ENCODE data around the gene HRH1.
A peak's percentile ranks its signal among the peaks of the same experiment; 100 is the strongest.
"Not testable (repeated sequence)": the region's sequence is repeated elsewhere in the genome, so short reads cannot be mapped to it uniquely, and the experiment has no call there.

Gene HRH1

GRCh38 chr3:11250902-11251806 lies 96.9 kb downstream of the HRH1 start:
- H3K4me1 Mint-ChIP-seq = peaks cover 5% of the 10 kb centered on the region
- H3K4me3 Mint-ChIP-seq = peak overlapping the region; percentile 57
- ATAC-seq (peak; percentile 73), DNase-seq (ENCODE audit: low spot score in 2 of 2) (no peak)
- H3K9me3 Mint-ChIP-seq = no peaks in the 10 kb centered on the region
- peaks cover 7% of the 10 kb centered on the region for H3K36me3 Mint-ChIP-seq
- H3K27ac Mint-ChIP-seq = peak overlapping the region; percentile 61

GRCh38 chr3:11251807-11252176 lies 97.5 kb downstream of the HRH1 start:
- H3K27ac Mint-ChIP-seq = peak overlapping the region; percentile 61
- no peak for DNase-seq (ENCODE audit: low spot score in 2 of 2)
- H3K4me3 Mint-ChIP-seq = peak overlapping the region; percentile 57
- ATAC-seq = no peak
- H3K9me3 Mint-ChIP-seq = no peaks in the 10 kb centered on the region
- H3K4me1 Mint-ChIP-seq = peaks cover 5% of the 10 kb centered on the region
- H3K36me3 Mint-ChIP-seq = peaks cover 7% of the 10 kb centered on the region

- H3K9me3 Mint-ChIP-seq = no peaks in the 10 kb centered on the region
- no peak overlapping the region for H3K4me3 Mint-ChIP-seq
- H3K36me3 Mint-ChIP-seq = peaks cover 17% of the 10 kb centered on the region
- no peak overlapping the region for H3K27ac Mint-ChIP-seq
- peaks cover 5% of the 10 kb centered on the region for H3K4me1 Mint-ChIP-seq
- no peak for DNase-seq (ENCODE audit: low spot score in 2 of 2)
- ATAC-seq = no peak
Observed at GRCh38 chr3:11254876-11255275, 100.6 kb downstream of the HRH1 start.

GRCh38 chr3:11255537-11255936 lies 101.2 kb downstream of the HRH1 start:
- peak overlapping the region; percentile 21 for H3K27ac Mint-ChIP-seq
- DNase-seq (ENCODE audit: low spot score in 2 of 2); H3K4me3 Mint-ChIP-seq; ATAC-seq; H3K9me3 Mint-ChIP-seq; H3K4me1 Mint-ChIP-seq: not testable (repeated sequence)
- peaks cover 17% of the 10 kb centered on the region for H3K36me3 Mint-ChIP-seq

DNA sequence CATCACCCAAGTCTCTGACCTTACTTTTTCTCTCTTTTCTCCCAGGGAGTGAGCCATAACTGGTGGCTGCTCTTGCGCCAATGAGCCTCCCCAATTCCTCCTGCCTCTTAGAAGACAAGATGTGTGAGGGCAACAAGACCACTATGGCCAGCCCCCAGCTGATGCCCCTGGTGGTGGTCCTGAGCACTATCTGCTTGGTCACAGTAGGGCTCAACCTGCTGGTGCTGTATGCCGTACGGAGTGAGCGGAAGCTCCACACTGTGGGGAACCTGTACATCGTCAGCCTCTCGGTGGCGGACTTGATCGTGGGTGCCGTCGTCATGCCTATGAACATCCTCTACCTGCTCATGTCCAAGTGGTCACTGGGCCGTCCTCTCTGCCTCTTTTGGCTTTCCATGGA lies 104.7 kb downstream of the HRH1 start:
- ATAC-seq (no peak), DNase-seq (ENCODE audit: low spot score in 2 of 2) (no peak)

GRCh38 chr3:11260460-11260859 lies 106.2 kb downstream of the HRH1 start:
- H3K36me3 Mint-ChIP-seq = peaks cover 10% of the 10 kb centered on the region
- no peaks in the 10 kb centered on the region for H3K9me3 Mint-ChIP-seq
- no peak overlapping the region for H3K4me3 Mint-ChIP-seq
- DNase-seq (ENCODE audit: low spot score in 2 of 2) (no peak), ATAC-seq (no peak)
- no peaks in the 10 kb centered on the region for H3K4me1 Mint-ChIP-seq
- no peak overlapping the region for H3K27ac Mint-ChIP-seq

More for the DNA sequence above, 104.7 kb downstream of the HRH1 start:
- Mint-ChIP-seq H3K9me3 (no peaks in the 10 kb centered on the region), H3K4me1 (no peaks in the 10 kb centered on the region), H3K36me3 (peaks cover 17% of the 10 kb centered on the region), H3K27ac (no peak overlapping the region), H3K4me3 (no peak overlapping the region)

DNA sequence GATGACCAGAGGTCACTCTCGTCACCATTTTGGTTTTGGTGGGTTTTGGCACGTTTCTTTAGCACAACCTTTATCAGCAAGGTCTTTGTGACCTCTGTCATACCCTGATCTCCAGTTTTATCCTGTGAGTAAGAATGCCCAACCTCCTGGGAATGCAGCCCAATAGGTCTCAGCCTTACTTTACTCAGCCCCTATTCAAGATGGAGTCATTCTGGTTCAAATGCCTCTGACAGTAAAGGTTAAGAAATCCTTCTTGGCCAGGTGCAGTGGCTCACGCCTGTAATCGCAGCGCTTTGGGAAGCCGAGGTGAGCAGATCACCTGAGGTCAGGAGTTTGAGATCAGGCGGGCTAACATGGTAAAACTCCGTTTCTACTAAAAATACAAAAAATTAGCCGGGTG lies 114.7 kb downstream of the HRH1 start:
- DNase-seq (ENCODE audit: low spot score in 2 of 2) = no peak
- Mint-ChIP-seq H3K4me3 (no peak overlapping the region), H3K4me1 (peaks cover 18% of the 10 kb centered on the region), H3K36me3 (peaks cover 10% of the 10 kb centered on the region), H3K27ac (no peak overlapping the region), H3K9me3 (no peaks in the 10 kb centered on the region)
- no peak for ATAC-seq

- Mint-ChIP-seq H3K4me3 (peak within 1 kb of the TSS; percentile 95), H3K4me1 (peaks cover 48% of the 10 kb centered on the region), H3K36me3 (peaks cover 40% of the 10 kb centered on the region), H3K9me3 (peaks cover 6% of the 10 kb centered on the region), H3K27ac (peak within 1 kb of the TSS; percentile 99)
- peak; percentile 96 to 97 for DNase-seq (ENCODE audit: low spot score in 2 of 2)
- ATAC-seq = peak; percentile 98
Observed at GRCh38 chr3:11271986-11272904, 118.0 kb downstream of the HRH1 start, which contains the start of gene ATG7. ATG7 (plus strand) TSS chr3:11272397; CDS start chr3:11298696, 26,299 bp downstream.

DNA sequence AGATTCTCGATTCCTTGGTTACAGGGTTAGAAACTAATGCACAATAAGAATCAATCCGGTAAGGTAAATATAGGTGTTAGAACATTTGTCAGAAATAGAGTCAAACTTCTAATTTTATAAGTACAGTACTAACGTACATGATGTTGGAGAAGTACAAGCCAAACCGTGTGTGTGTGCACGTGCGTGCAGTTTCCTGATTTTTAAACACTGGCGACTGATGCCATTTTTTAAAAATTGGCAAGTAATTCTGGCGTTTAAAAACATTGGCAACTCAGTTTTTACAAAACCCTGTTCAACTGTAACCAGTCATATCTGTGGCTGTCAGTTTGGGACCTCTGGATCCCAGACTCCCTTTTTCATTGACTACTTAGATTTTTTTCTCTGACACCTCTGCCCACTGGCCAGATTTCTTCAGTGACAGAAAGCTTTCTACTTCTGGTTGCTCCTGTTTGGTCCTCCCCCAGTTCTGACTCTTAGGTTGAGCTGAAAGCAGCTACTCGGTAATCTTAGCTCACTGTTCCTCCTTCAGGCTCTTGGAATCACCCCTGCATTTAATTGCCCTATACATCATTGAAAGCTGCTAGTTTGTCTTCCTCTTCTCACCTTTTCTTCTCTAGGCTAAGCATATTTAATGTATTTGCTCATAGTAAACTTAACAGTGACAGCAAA lies 118.7 kb downstream of the HRH1 start:
- DNase-seq (ENCODE audit: low spot score in 2 of 2) = no peak
- Mint-ChIP-seq H3K36me3 (peaks cover 43% of the 10 kb centered on the region), H3K4me1 (peaks cover 49% of the 10 kb centered on the region), H3K4me3 (peak overlapping the region; percentile 95), H3K9me3 (peaks cover 6% of the 10 kb centered on the region), H3K27ac (peak overlapping the region; percentile 99)
- ATAC-seq = no peak

DNA sequence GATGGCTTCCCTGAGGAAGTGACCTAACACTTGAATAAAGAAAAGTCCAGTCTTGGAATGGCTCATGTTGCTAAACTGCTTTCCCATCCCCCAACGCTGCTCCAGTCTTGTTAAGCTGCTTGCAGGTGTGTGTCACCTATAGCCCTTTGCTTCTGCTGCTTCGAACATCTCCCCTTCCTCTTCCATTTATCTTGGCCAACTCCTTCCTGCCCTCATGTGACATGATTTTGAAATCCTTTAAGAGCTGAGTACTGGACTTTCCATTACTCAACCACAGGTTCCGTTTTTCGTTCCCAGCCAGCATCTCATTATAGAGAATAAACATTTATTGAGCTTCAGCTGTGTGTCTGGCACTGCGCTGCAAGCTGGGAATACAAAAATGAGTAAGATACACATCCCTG lies 119.6 kb downstream of the HRH1 start:
- peak overlapping the region; percentile 95 for H3K4me3 Mint-ChIP-seq
- H3K36me3 Mint-ChIP-seq = peaks cover 43% of the 10 kb centered on the region
- H3K4me1 Mint-ChIP-seq = peaks cover 55% of the 10 kb centered on the region
- H3K9me3 Mint-ChIP-seq = peaks cover 6% of the 10 kb centered on the region
- ATAC-seq = no peak
- peak overlapping the region; percentile 99 for H3K27ac Mint-ChIP-seq
- DNase-seq (ENCODE audit: low spot score in 2 of 2) = no peak

DNA sequence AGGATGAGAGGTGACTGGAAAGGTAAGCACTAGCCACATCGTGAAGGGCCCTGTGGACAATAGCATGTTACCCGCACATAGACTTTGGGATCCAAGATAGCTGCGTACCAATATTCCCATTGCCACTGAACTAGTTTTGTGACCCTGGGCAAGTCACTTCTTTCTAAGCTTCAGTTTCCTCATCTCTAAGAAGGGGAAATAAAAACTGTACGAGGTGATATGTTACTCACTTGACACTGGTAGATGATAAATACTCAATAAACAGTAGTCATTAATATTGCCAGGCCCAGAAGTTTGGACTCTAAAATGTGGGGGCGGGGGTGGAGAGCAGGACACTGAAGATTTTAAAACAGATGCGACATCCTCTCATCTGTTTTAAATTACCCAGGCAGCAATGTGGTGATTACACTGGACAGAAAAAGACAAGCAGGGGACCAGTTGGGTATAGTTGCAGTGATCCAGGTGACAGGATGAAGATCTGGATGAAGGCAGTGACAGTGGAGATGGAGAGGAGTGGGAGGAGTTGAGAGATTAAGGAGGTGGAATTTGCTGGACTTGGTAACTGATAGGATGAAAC lies 120.4 kb downstream of the HRH1 start:
- H3K27ac Mint-ChIP-seq = peak overlapping the region; percentile 99
- H3K4me3 Mint-ChIP-seq = peak overlapping the region; percentile 95
- H3K4me1 Mint-ChIP-seq = peaks cover 57% of the 10 kb centered on the region
- no peak for DNase-seq (ENCODE audit: low spot score in 2 of 2)
- peaks cover 6% of the 10 kb centered on the region for H3K9me3 Mint-ChIP-seq
- ATAC-seq = no peak
- peaks cover 43% of the 10 kb centered on the region for H3K36me3 Mint-ChIP-seq

DNA sequence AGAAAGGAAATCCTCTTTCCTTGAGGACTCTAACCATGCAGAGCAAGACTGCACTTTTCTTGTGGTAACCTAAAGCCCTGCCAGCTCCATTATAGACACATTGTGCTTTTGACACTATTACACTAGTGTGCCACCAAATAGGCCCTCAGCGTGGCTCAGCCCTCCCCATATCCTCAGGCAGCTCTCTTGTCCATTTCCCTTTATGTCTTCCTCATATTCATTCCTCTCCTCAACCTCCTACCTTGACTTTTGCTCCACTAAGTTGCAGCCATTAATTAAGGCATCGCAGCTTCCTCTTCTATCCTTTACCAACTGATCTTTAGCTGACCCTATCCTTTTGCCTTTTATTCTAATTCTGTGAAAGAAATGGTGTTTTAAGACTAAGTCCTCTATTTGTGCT lies 121.6 kb downstream of the HRH1 start:
- no peak for DNase-seq (ENCODE audit: low spot score in 2 of 2)
- H3K9me3 Mint-ChIP-seq = peaks cover 6% of the 10 kb centered on the region
- H3K27ac Mint-ChIP-seq = no peak overlapping the region
- no peak overlapping the region for H3K4me3 Mint-ChIP-seq
- no peak for ATAC-seq
- H3K4me1 Mint-ChIP-seq = peaks cover 57% of the 10 kb centered on the region
- peaks cover 49% of the 10 kb centered on the region for H3K36me3 Mint-ChIP-seq

GRCh38 chr3:11276901-11277300 lies 122.6 kb downstream of the HRH1 start:
- Mint-ChIP-seq H3K4me1 (peaks cover 54% of the 10 kb centered on the region), H3K4me3 (no peak overlapping the region), H3K9me3 (peaks cover 6% of the 10 kb centered on the region), H3K27ac (peak overlapping the region; percentile 14), H3K36me3 (peaks cover 57% of the 10 kb centered on the region)
- no peak for DNase-seq (ENCODE audit: low spot score in 2 of 2)
- ATAC-seq = no peak

DNA sequence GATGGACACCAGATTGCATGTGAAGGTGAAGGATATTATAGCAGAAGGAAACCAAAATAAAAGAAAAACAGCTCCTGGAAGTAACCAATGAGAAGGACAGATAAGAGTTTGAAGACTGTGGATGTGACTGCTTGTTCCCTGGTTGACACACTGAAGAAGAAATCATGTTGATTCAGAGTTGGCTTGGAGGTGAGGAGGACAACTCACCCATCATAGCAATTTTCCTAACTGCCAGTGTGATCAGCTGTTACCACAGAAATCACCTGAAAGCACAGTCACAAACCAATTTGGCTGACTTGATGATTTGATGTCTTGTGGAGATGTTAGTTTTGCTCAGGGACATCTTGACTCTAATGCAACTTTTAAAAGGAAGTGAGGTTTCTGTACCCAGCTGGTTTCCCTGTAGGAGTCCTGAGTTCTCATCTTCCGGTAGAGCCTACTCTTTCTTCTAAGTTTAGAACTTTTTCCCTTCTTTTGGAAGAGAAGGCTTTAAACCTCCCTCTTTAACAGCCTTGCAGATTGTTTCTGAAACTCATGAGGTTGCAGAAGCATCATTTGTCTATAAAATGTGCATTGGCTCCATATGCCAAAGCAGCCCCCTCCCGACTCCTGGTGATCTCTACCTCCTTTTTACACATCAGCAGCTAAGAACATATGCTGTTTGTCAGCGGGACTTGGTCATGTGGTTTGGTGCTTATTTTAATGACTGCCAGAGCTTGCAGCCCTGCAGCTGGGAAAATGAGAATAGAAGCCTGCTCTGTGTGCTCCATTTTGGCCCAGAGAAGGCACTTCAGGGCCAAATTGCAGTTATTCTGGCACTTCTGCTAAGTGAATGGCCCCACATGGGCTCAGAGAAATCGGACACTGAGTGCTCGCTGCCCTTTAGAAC lies 128.2 kb downstream of the HRH1 start:
- H3K36me3 Mint-ChIP-seq = peaks cover 68% of the 10 kb centered on the region
- H3K9me3 Mint-ChIP-seq = no peaks in the 10 kb centered on the region
- peak overlapping the region; percentile 68 for H3K27ac Mint-ChIP-seq
- ATAC-seq (peak; percentile 75), DNase-seq (ENCODE audit: low spot score in 2 of 2) (no peak)
- H3K4me1 Mint-ChIP-seq = peaks cover 36% of the 10 kb centered on the region
- no peak overlapping the region for H3K4me3 Mint-ChIP-seq

All from stimulated activated effector memory CD8-positive, alpha-beta T cell treated with anti-CD3 and anti-CD28 coated beads, Interleukin-12 subunit alpha, Interleukin-12 subunit beta, amount 100 ng/mL, for 72 hours (primary cell).